ENCODE results near the gene EXTL2.

The EXTL2 gene

DNA sequence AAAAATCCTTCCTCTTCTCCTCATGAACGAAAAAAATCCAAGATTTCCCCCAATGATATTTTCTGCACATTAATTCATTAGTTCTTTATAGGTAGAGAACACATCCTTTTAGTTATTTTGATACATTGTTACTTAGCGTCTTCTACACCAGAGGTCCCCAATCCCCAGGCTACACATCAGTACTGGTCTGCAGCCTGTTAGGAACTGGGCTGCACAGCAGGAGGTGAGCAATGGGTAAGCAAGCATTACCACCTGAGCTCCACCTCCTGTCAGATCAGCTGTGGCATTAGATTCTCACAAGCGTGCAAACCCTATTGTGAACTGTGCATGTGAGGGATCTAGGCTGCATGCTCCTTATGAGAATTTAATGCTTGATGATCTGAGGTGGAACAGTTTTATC lies 13.0 kb downstream of the EXTL2 start:
- H3K36me3 ChIP-seq (ENCODE audit: control insufficient read depth in 2 of 2, insufficient read depth in 2 of 2, low read length in 2 of 2): peaks cover 0 to 4% of the 10 kb centered on the region in 2 donors
- H3K4me3 ChIP-seq (ENCODE audit: low read length in 2 of 2): no peak overlapping the region
- no peak overlapping the region for H3K9ac ChIP-seq (ENCODE audit: low read length in 2 of 2)
- no peaks in the 10 kb centered on the region for H3K4me1 ChIP-seq (ENCODE audit: control insufficient read depth, insufficient read depth, low read length)
- no peaks in the 10 kb centered on the region for H3K27me3 ChIP-seq (ENCODE audit: control insufficient read depth in 1 of 2, insufficient read depth in 2 of 2, low read length in 2 of 2)
- no peak overlapping the region for H3K27ac ChIP-seq (ENCODE audit: low read length)
- no peaks in the 10 kb centered on the region for H3K9me3 ChIP-seq (ENCODE audit: control insufficient read depth in 2 of 2, low read length in 2 of 2)

DNA sequence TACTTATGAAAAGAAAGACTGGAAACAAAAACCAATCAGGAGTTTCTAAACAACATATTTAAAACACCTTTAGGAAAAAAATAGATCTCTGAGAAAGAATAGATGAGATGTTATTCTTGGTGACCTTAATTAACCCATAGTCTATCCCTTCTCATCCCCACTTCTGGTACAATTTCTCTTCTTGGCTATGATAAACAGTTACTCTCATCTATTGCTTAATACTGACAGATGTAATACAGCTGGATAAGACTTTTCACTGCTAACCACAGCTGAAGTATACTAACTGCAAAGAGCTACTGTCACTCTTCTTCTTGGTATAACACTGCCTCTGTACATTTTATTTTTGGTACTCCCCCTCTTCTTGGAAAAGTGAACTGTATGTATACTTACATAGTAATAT lies 15.2 kb downstream of the EXTL2 start:
- H3K27me3 ChIP-seq (ENCODE audit: control insufficient read depth in 1 of 2, insufficient read depth in 2 of 2, low read length in 2 of 2): no peaks in the 10 kb centered on the region
- H3K4me3 ChIP-seq (ENCODE audit: low read length in 2 of 2): no peak overlapping the region
- no peak overlapping the region for H3K9ac ChIP-seq (ENCODE audit: low read length in 2 of 2)
- peaks cover 0 to 4% of the 10 kb centered on the region in 2 donors for H3K36me3 ChIP-seq (ENCODE audit: control insufficient read depth in 2 of 2, insufficient read depth in 2 of 2, low read length in 2 of 2)
- no peaks in the 10 kb centered on the region for H3K4me1 ChIP-seq (ENCODE audit: control insufficient read depth, insufficient read depth, low read length)
- no peak overlapping the region for H3K27ac ChIP-seq (ENCODE audit: low read length)
- H3K9me3 ChIP-seq (ENCODE audit: control insufficient read depth in 2 of 2, low read length in 2 of 2): no peaks in the 10 kb centered on the region

DNA sequence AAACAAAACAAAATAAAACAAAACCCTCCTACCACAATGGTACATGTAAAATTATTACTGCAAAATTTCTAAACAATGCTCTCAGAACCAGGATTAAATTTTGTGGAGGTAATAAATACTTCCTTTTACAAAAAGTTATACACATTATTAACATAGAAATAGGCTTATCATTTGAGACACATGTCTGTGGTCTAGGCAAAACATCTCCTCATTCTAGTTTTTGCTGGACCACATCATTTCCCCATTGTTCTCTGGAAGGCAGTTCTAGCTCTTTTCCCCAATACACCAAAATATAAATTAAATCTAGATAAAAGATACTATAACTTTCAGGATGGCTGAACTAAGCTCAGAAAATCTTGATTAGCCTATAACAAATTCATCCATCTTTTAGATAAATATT lies 18.4 kb downstream of the EXTL2 start:
- Histone ChIP-seq H3K27me3 (ENCODE audit: control insufficient read depth in 1 of 2, insufficient read depth in 2 of 2, low read length in 2 of 2) (no peaks in the 10 kb centered on the region), H3K4me1 (ENCODE audit: control insufficient read depth, insufficient read depth, low read length) (no peaks in the 10 kb centered on the region), H3K4me3 (ENCODE audit: low read length in 2 of 2) (no peak overlapping the region), H3K36me3 (ENCODE audit: control insufficient read depth in 2 of 2, insufficient read depth in 2 of 2, low read length in 2 of 2) (peaks cover 0 to 4% of the 10 kb centered on the region in 2 donors), H3K9ac (ENCODE audit: low read length in 2 of 2) (no peak overlapping the region), H3K9me3 (ENCODE audit: control insufficient read depth in 2 of 2, low read length in 2 of 2) (no peaks in the 10 kb centered on the region), H3K27ac (ENCODE audit: low read length) (no peak overlapping the region)

DNA sequence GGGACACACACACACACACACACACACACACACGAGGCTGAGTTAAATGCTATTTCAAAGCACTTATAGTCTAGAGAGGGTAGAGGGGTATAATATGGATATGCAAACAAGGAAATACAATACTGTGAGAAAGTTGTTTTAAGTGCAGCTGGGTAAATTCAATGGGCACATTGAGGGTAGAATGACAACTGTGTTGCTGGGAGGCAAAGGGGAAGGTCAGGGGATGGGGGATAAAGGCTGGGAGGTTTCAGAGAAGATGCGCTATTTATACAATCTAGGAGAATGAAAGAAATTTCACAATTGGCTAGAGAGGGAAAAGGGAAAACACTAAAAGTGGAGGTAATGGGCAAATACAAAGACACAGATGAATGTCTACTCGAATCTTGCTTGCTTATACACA lies 19.4 kb downstream of the EXTL2 start:
- H3K9me3 ChIP-seq (ENCODE audit: control insufficient read depth in 2 of 2, low read length in 2 of 2): no peaks in the 10 kb centered on the region

DNA sequence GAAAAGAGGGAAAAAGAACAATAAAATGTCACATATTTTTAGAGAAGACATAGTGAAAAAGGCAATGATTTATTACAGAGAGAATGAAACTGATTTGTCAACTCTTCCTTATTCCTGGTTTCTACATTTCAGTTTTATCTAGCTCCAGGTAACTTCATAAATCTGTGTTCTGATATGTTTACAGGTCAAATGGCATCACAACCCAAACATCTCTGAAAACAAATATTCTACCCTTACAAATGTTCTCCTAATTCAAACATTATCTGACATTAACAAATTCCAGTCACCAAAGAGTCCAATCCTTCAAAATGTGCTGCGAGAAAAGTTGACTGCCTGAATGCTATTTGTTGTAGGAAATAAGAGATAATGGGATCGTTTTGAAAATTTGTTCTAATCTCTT lies 20.2 kb downstream of the EXTL2 start:
- Histone ChIP-seq H3K4me3 (ENCODE audit: low read length in 2 of 2) (no peak overlapping the region), H3K36me3 (ENCODE audit: control insufficient read depth in 2 of 2, insufficient read depth in 2 of 2, low read length in 2 of 2) (peaks cover 0 to 4% of the 10 kb centered on the region in 2 donors), H3K9ac (ENCODE audit: low read length in 2 of 2) (no peak overlapping the region), H3K27me3 (ENCODE audit: control insufficient read depth in 1 of 2, insufficient read depth in 2 of 2, low read length in 2 of 2) (no peaks in the 10 kb centered on the region), H3K4me1 (ENCODE audit: control insufficient read depth, insufficient read depth, low read length) (no peaks in the 10 kb centered on the region), H3K9me3 (ENCODE audit: control insufficient read depth in 2 of 2, low read length in 2 of 2) (no peaks in the 10 kb centered on the region), H3K27ac (ENCODE audit: low read length) (no peak overlapping the region)

More for the DNA sequence above, 19.4 kb downstream of the EXTL2 start:
- no peak overlapping the region for H3K9ac ChIP-seq (ENCODE audit: low read length in 2 of 2)
- no peak overlapping the region for H3K27ac ChIP-seq (ENCODE audit: low read length)
- no peak overlapping the region for H3K4me3 ChIP-seq (ENCODE audit: low read length in 2 of 2)
- H3K36me3 ChIP-seq (ENCODE audit: control insufficient read depth in 2 of 2, insufficient read depth in 2 of 2, low read length in 2 of 2): peaks cover 0 to 4% of the 10 kb centered on the region in 2 donors
- no peaks in the 10 kb centered on the region for H3K27me3 ChIP-seq (ENCODE audit: control insufficient read depth in 1 of 2, insufficient read depth in 2 of 2, low read length in 2 of 2)
- H3K4me1 ChIP-seq (ENCODE audit: control insufficient read depth, insufficient read depth, low read length): no peaks in the 10 kb centered on the region

DNA sequence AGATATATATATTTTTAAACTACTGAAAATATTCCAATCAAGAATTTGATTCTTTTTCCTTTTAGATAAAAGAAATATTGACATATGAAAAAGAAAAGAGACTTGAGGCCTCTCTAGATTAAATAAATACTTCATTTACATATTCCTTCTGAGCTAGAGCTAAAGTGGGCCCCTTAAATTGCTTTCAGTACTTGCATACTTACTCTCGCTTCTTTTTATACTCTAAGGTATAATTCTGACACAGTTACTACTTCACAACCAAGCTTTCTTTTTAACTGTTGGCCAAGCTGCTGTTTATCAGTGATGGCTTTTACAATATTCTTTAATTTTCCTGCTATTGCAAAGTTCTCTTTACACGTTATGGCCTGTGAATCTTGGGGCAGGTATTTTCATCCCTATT lies 24.6 kb downstream of the EXTL2 start:
- H3K27me3 ChIP-seq (ENCODE audit: control insufficient read depth in 1 of 2, insufficient read depth in 2 of 2, low read length in 2 of 2): no peaks in the 10 kb centered on the region
- no peaks in the 10 kb centered on the region for H3K36me3 ChIP-seq (ENCODE audit: control insufficient read depth in 2 of 2, insufficient read depth in 2 of 2, low read length in 2 of 2)
- no peak overlapping the region for H3K27ac ChIP-seq (ENCODE audit: low read length)
- H3K4me1 ChIP-seq (ENCODE audit: control insufficient read depth, insufficient read depth, low read length): no peaks in the 10 kb centered on the region
- no peaks in the 10 kb centered on the region for H3K9me3 ChIP-seq (ENCODE audit: control insufficient read depth in 2 of 2, low read length in 2 of 2)
- no peak overlapping the region for H3K4me3 ChIP-seq (ENCODE audit: low read length in 2 of 2)
- H3K9ac ChIP-seq (ENCODE audit: low read length in 2 of 2): no peak overlapping the region

DNA sequence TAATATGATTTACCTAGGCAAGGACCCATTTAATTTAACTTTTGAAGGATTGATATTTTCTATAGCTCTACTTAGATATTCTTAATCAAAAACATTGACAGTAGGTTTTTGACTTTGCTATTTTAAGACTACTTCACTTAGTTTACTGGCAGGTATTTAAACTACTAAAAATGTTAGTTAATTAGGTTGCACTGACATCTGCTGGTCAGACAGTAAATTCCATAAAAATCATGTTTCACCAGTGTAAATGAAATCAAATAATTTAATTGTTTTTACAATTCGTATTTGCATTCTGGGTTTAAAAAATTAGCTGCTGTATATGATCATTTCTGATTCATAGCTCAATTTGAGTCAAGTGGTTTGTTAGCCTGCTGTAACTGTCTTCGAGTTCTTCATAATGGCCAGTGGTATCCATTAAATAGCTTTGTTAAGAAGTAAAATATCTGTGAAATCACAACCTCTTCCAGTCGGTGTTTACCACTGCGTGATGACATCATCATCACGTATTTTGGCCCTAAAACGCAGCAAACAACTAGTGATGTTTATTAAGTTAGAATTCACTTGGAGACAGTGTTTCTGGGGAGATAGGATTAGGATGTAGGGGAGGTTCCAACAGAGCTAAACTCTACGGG lies 26.2 kb downstream of the EXTL2 start:
- no peaks in the 10 kb centered on the region for H3K27me3 ChIP-seq (ENCODE audit: control insufficient read depth in 1 of 2, insufficient read depth in 2 of 2, low read length in 2 of 2)
- no peaks in the 10 kb centered on the region for H3K9me3 ChIP-seq (ENCODE audit: control insufficient read depth in 2 of 2, low read length in 2 of 2)
- H3K4me1 ChIP-seq (ENCODE audit: control insufficient read depth, insufficient read depth, low read length): no peaks in the 10 kb centered on the region
- no peak overlapping the region for H3K4me3 ChIP-seq (ENCODE audit: low read length in 2 of 2)
- H3K9ac ChIP-seq (ENCODE audit: low read length in 2 of 2): no peak overlapping the region
- no peaks in the 10 kb centered on the region for H3K36me3 ChIP-seq (ENCODE audit: control insufficient read depth in 2 of 2, insufficient read depth in 2 of 2, low read length in 2 of 2)
- H3K27ac ChIP-seq (ENCODE audit: low read length): no peak overlapping the region

DNA sequence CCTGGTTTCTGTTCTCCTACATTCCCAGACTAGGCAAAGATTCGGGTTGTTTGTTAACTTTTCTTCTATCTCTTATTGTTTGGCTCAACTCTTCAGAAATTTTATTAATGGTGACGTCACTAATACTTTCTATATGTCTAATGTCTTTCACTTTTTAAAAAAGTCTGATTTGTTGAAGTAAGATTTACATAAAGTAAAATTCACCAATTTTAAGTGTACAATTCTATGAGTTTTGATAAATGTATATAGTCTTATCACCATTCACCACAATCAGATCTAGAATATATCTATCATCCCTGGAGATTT lies 27.8 kb downstream of the EXTL2 start:
- Histone ChIP-seq H3K9ac (ENCODE audit: low read length in 2 of 2) (no peak overlapping the region), H3K9me3 (ENCODE audit: control insufficient read depth in 2 of 2, low read length in 2 of 2) (no peaks in the 10 kb centered on the region), H3K27me3 (ENCODE audit: control insufficient read depth in 1 of 2, insufficient read depth in 2 of 2, low read length in 2 of 2) (no peaks in the 10 kb centered on the region)

DNA sequence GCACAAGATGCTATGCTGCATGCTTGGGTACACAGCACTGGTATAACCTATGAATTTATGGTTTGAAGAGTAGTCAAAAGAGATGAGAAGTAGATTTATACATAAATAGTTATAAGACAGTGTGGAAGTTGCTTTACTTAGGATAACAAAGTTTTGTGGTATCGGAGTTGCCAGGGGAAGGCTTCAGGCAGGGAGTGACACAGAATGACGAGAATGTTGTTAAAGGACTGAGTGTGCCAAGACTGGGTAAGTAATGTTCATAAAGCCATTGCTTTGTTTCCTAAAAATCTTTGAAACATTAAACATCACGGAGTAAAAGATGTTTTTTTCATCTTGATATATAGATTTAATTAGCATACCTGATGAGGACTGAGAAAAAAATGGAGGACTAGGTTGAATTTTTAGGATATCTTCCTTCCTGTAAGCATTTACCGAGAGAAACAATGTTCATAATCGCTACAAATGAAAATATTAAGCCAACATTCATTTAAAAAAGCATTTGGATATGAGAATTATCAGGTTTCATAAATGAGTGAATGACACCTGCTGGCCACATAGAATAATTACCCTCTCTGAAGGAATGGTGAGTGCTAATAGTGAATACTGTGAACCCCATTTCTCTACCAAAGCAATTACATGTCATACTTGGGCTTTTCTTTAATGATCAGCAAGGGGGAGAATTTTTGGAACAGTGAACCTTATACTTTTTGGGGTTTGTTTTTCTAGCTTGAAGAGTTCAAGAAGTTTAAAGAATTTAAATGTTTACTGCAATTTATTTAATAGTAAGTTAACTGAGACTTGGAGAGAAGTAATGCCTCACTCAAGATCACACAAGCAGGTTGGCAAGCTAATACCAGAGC lies 28.4 kb downstream of the EXTL2 start:
- no peak overlapping the region for H3K27ac ChIP-seq (ENCODE audit: low read length)
- no peak overlapping the region for H3K9ac ChIP-seq (ENCODE audit: low read length in 2 of 2)
- no peaks in the 10 kb centered on the region for H3K9me3 ChIP-seq (ENCODE audit: control insufficient read depth in 2 of 2, low read length in 2 of 2)
- no peaks in the 10 kb centered on the region for H3K4me1 ChIP-seq (ENCODE audit: control insufficient read depth, insufficient read depth, low read length)
- no peaks in the 10 kb centered on the region for H3K27me3 ChIP-seq (ENCODE audit: control insufficient read depth in 1 of 2, insufficient read depth in 2 of 2, low read length in 2 of 2)
- no peaks in the 10 kb centered on the region for H3K36me3 ChIP-seq (ENCODE audit: control insufficient read depth in 2 of 2, insufficient read depth in 2 of 2, low read length in 2 of 2)
- peak overlapping the region in 1 of 2 donors; percentile 3 for H3K4me3 ChIP-seq (ENCODE audit: low read length in 2 of 2)

More for the DNA sequence above, 27.8 kb downstream of the EXTL2 start:
- Histone ChIP-seq H3K27ac (ENCODE audit: low read length) (no peak overlapping the region), H3K4me1 (ENCODE audit: control insufficient read depth, insufficient read depth, low read length) (no peaks in the 10 kb centered on the region), H3K36me3 (ENCODE audit: control insufficient read depth in 2 of 2, insufficient read depth in 2 of 2, low read length in 2 of 2) (no peaks in the 10 kb centered on the region), H3K4me3 (ENCODE audit: low read length in 2 of 2) (no peak overlapping the region)

DNA sequence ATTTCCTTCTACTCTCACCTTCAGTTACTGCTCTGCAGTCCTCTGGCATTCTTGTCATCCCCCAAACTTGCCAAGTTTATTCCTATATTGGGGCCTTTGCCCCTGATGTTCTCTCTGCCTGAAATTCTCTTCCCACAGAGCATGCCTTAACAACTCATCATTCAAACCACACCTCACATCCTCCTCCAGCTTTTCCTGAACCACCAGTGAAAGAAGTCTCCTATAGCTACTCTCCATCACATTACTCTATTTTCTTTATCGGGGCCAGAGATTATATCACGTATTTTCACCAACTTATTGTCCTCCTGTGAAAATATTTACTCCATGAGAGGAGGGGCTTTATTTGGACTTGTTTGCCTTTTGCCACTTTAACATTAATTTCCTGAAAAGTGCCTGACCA lies 32.1 kb downstream of the EXTL2 start:
- no peak overlapping the region for H3K9ac ChIP-seq (ENCODE audit: low read length in 2 of 2)
- no peaks in the 10 kb centered on the region for H3K27me3 ChIP-seq (ENCODE audit: control insufficient read depth in 1 of 2, insufficient read depth in 2 of 2, low read length in 2 of 2)
- H3K36me3 ChIP-seq (ENCODE audit: control insufficient read depth in 2 of 2, insufficient read depth in 2 of 2, low read length in 2 of 2): no peaks in the 10 kb centered on the region
- H3K4me3 ChIP-seq (ENCODE audit: low read length in 2 of 2): no peak overlapping the region
- H3K9me3 ChIP-seq (ENCODE audit: control insufficient read depth in 2 of 2, low read length in 2 of 2): no peaks in the 10 kb centered on the region
- H3K4me1 ChIP-seq (ENCODE audit: control insufficient read depth, insufficient read depth, low read length): no peaks in the 10 kb centered on the region
- H3K27ac ChIP-seq (ENCODE audit: low read length): no peak overlapping the region

DNA sequence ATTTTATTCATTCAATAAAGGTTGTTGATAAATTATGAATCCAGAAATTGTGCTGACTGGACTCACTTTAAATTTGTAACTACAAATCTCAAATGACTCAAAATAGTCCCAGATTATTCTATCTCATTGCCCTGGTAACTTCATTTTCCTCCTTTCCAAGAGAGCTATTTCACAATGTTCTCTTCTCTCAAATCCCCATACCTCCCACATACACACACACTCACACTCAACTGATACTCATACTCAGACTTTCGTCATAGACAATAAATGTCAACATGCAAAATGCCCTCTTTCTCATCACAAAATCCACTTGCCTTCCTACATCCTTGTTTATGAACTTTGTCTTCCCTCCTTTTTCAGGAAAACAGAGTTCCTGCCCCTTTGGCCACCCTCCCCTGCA lies 33.3 kb downstream of the EXTL2 start:
- H3K4me3 ChIP-seq (ENCODE audit: low read length in 2 of 2): no peak overlapping the region
- no peaks in the 10 kb centered on the region for H3K9me3 ChIP-seq (ENCODE audit: control insufficient read depth in 2 of 2, low read length in 2 of 2)
- no peak overlapping the region for H3K9ac ChIP-seq (ENCODE audit: low read length in 2 of 2)
- no peak overlapping the region for H3K27ac ChIP-seq (ENCODE audit: low read length)
- H3K4me1 ChIP-seq (ENCODE audit: control insufficient read depth, insufficient read depth, low read length): no peaks in the 10 kb centered on the region
- no peaks in the 10 kb centered on the region for H3K27me3 ChIP-seq (ENCODE audit: control insufficient read depth in 1 of 2, insufficient read depth in 2 of 2, low read length in 2 of 2)
- H3K36me3 ChIP-seq (ENCODE audit: control insufficient read depth in 2 of 2, insufficient read depth in 2 of 2, low read length in 2 of 2): no peaks in the 10 kb centered on the region

Measured in stomach smooth muscle (tissue), 2 donors.